A549 treated with AZD9567 at 1 μM for 4 hours (cell line): Measurements from ENCODE around the gene VLDLR. TPM values are rescaled to one million over a fixed set of nuclear protein-coding genes. Genes with fewer than 3 reads are reported as not detected.

ENCODE experiments used
- total RNA-seq: library from RNA; stranded (reverse); fragments of 200-300 nt; extraction: Qiagen RNA extraction; gene quantifications from 5 replicates; pipeline ENCODE4 v1.2.3, GENCODE V29; 2022; ENCODE audit not compliant: insufficient read depth

VLDLR gene
- 15.0 to 18.9 TPM (median 17.5 TPM) in 5 replicates for total RNA-seq

DNA sequence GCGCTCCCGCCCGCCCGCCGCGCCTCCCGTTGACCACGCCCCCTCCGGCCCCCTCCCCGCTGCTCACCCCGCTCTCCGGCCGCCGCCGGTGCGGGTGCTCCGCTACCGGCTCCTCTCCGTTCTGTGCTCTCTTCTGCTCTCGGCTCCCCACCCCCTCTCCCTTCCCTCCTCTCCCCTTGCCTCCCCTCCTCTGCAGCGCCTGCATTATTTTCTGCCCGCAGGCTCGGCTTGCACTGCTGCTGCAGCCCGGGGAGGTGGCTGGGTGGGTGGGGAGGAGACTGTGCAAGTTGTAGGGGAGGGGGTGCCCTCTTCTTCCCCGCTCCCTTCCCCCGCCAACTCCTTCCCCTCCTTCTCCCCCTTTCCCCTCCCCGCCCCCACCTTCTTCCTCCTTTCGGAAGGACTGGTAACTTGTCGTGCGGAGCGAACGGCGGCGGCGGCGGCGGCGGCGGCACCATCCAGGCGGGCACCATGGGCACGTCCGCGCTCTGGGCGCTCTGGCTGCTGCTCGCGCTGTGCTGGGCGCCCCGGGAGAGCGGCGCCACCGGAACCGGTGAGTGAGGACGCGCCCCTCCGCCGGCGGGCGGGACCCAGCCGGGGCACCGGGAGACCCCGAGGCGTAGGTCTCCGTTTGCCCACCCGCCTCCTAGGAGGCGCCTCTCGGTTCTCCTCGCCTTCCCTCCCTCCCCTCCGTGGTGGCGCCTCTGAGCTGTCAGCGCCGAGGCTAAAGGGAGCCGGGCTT lies at the start of gene VLDLR:
VLDLR (plus strand) TSS at position 66 of the 739 bp plus-strand sequence; CDS start at position 469, 403 bp downstream.

Other genes with a start within 250 kb of the VLDLR start
- gene KCNV2, start 95.7 kb downstream of the VLDLR start, total RNA-seq = not detected in 5 replicates
- 70.0 to 95.4 TPM (median 76.3 TPM) in 5 replicates for gene PUM3, start 222.3 kb downstream of the VLDLR start, total RNA-seq